ENCODE results near the gene TMEM18. TPM values are rescaled to one million over a fixed set of nuclear protein-coding genes. Genes with fewer than 3 reads are reported as not detected.

The TMEM18 gene
- total and polyA plus RNA-seq, 2 experiments from 2014 or later = 9.9 to 37.7 TPM

GRCh38 chr2:656676-657075, 20.5 kb downstream of the TMEM18 start:
- DNase-seq = no peak
- no peak overlapping the region for H3K9ac ChIP-seq
- H2AFZ ChIP-seq = no peak overlapping the region
- no peaks in the 10 kb centered on the region for H3K9me2 ChIP-seq (ENCODE audit: insufficient read depth)
- no peaks in the 10 kb centered on the region for H4K20me1 ChIP-seq (ENCODE audit: insufficient read depth)
- H3K4me3 ChIP-seq = no peak overlapping the region
- no peaks in the 10 kb centered on the region for H3F3A ChIP-seq (ENCODE audit: insufficient read depth)
- H3K4me1 ChIP-seq (ENCODE audit: insufficient read depth) = no peaks in the 10 kb centered on the region
- 73 to 79% methylated on average over 5 of the region's 5 CpGs for WGBS, 2 experiments (ENCODE audit: low coverage in 1 of 2, low lambda C conversion rate in 2 of 2, missing lambda C conversion rate in 2 of 2)
- no peak overlapping the region for H3K27ac ChIP-seq
- no peak for TF ChIP-seq EZH2phosphoT487 (IDR thresholded peaks at IDR 0.05; ENCODE audit: insufficient read depth, low read depth)
- no peak for TF ChIP-seq EZH2 (IDR thresholded peaks at IDR 0.05; ENCODE audit: insufficient read depth, poor library complexity, severe bottlenecking)
- H3K4me2 ChIP-seq (ENCODE audit: unreplicated experiment) = no peak overlapping the region
- H3K36me3 ChIP-seq (ENCODE audit: low read depth) = no peaks in the 10 kb centered on the region
- no peaks in the 10 kb centered on the region; the same call in 1 of the 2 replicates for H3K27me3 ChIP-seq (replicated peaks; ENCODE audit: insufficient read depth)
- in situ Hi-C loops (cut with MboI) = no loop called here
- no peaks in the 10 kb centered on the region for H3K79me2 ChIP-seq (ENCODE audit: insufficient read depth)
- H3K9me3 ChIP-seq (ENCODE audit: low read depth) = no peaks in the 10 kb centered on the region

DNA sequence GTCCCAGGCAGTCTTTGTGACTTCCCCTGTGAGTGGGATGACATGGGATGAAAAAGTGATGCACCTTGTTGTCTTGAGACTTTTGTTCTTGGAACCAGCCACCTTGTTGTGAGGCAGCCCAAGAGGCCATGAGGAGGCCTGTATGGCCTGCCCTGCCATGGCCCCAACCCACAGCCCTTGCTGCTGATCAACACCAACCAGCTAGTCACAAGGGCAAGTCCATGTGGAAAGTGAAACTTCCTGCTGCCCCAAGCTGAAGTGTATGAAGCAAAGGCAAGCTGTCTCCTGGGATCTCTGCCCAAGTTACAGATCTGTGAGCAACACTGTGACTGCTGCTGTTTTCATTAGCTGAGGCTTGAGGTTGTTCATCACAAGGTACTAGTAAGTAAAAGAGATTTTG, 21.6 kb downstream of the TMEM18 start:
- DNase-seq = peak; percentile 55
- in situ Hi-C loops (cut with MboI) = no loop called here
- Histone ChIP-seq H3K27me3 (replicated peaks; ENCODE audit: insufficient read depth) (no peaks in the 10 kb centered on the region; the same call in 1 of the 2 replicates), H3K9me3 (ENCODE audit: low read depth) (no peaks in the 10 kb centered on the region), H3K36me3 (ENCODE audit: low read depth) (no peaks in the 10 kb centered on the region), H3K4me2 (ENCODE audit: unreplicated experiment) (no peak overlapping the region), H3K27ac (no peak overlapping the region), H3F3A (ENCODE audit: insufficient read depth) (no peaks in the 10 kb centered on the region), H2AFZ (no peak overlapping the region), H3K4me3 (no peak overlapping the region), H4K20me1 (ENCODE audit: insufficient read depth) (no peaks in the 10 kb centered on the region), H3K4me1 (ENCODE audit: insufficient read depth) (0 out of 2 replicates have a peak, but pooled peaks cover 2% of the 10 kb centered on the region), H3K9me2 (ENCODE audit: insufficient read depth) (no peaks in the 10 kb centered on the region), H3K79me2 (ENCODE audit: insufficient read depth) (no peaks in the 10 kb centered on the region), H3K9ac (no peak overlapping the region)
- TF ChIP-seq EZH2phosphoT487 (IDR thresholded peaks at IDR 0.05; ENCODE audit: insufficient read depth, low read depth) (no peak), EZH2 (IDR thresholded peaks at IDR 0.05; ENCODE audit: insufficient read depth, poor library complexity, severe bottlenecking) (no peak)

DNA sequence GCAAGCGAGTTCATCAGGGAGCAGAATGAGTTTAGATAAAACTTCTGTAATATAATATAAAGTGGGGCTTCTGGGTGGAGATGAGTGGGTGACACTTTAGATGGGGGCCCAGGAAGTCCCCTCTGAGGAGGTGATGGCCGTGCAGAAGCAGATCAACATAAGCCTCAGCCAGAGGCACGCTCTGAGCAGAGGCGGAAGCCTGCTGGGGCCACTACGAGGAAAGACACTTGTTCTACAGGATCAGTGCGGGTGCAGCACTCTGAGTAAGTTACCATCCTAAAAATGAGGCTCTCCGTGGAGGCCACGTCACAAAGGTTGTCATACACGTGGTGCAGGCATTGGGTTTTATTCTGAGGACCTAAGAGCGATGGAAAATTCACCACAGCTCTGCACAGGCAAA, 22.3 kb downstream of the TMEM18 start:
- no peaks in the 10 kb centered on the region for H4K20me1 ChIP-seq (ENCODE audit: insufficient read depth)
- in situ Hi-C loops (cut with MboI) = no loop called here
- no peaks in the 10 kb centered on the region for H3F3A ChIP-seq (ENCODE audit: insufficient read depth)
- H3K27ac ChIP-seq = no peak overlapping the region
- no peak for TF ChIP-seq EZH2 (IDR thresholded peaks at IDR 0.05; ENCODE audit: insufficient read depth, poor library complexity, severe bottlenecking)
- no peak overlapping the region for H3K4me3 ChIP-seq
- no peak overlapping the region for H3K9ac ChIP-seq
- H3K27me3 ChIP-seq (replicated peaks; ENCODE audit: insufficient read depth) = no peaks in the 10 kb centered on the region; the same call in 1 of the 2 replicates
- H3K36me3 ChIP-seq (ENCODE audit: low read depth) = no peaks in the 10 kb centered on the region
- no peak for DNase-seq
- H3K4me2 ChIP-seq (ENCODE audit: unreplicated experiment) = no peak overlapping the region
- 55 to 62% methylated on average over 10 of the region's 10 CpGs for WGBS, 2 experiments (ENCODE audit: low coverage in 1 of 2, low lambda C conversion rate in 2 of 2, missing lambda C conversion rate in 2 of 2)
- 0 out of 2 replicates have a peak, but pooled peaks cover 4% of the 10 kb centered on the region for H3K4me1 ChIP-seq (ENCODE audit: insufficient read depth)
- no peaks in the 10 kb centered on the region for H3K79me2 ChIP-seq (ENCODE audit: insufficient read depth)
- H2AFZ ChIP-seq = no peak overlapping the region
- H3K9me3 ChIP-seq (ENCODE audit: low read depth) = no peaks in the 10 kb centered on the region
- no peaks in the 10 kb centered on the region for H3K9me2 ChIP-seq (ENCODE audit: insufficient read depth)

DNA sequence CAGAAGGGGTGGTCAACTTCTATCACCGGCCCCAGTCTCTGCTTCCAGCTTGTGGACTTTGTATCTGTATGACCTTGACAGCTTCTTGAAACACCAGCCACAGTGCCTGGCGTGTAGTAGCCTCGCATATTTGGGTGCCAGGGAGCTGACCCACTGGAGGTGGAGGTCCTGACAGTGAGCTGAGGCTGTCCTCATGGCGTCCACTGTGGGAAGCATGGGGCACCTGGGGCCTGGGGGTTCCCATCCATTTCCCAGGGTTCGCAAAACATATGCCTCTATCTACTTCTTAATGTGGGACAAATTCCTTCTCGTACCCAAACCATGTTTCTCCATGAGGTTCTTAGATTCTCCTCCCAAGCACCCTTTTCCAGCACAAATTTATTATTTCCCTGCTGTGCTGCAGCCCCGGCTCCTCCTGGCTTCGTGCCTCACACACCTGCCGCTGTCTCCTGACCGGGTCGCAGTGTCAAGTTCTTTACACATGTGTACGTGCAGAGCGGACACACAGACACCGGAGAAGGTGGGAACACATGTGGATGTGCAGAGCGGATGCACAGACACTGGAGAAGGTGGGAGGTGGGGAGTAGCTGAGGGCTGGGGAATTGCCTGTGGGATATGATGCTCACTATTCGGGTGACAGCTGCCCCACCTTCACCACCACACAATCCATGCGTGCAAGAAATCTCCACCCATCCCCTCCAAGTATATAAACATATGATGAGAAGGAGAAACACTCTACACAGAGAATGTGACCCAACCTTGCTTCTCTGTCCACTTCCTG, 23.4 kb downstream of the TMEM18 start:
- H3K9ac ChIP-seq = no peak overlapping the region
- WGBS, 2 experiments (ENCODE audit: low coverage in 1 of 2, low lambda C conversion rate in 2 of 2, missing lambda C conversion rate in 2 of 2) = 66 to 74% methylated on average over 17 of the region's 17 CpGs
- no peaks in the 10 kb centered on the region; the same call in 1 of the 2 replicates for H3K27me3 ChIP-seq (replicated peaks; ENCODE audit: insufficient read depth)
- no peak overlapping the region for H3K4me2 ChIP-seq (ENCODE audit: unreplicated experiment)
- H3F3A ChIP-seq (ENCODE audit: insufficient read depth) = no peaks in the 10 kb centered on the region
- H4K20me1 ChIP-seq (ENCODE audit: insufficient read depth) = no peaks in the 10 kb centered on the region
- no peaks in the 10 kb centered on the region for H3K79me2 ChIP-seq (ENCODE audit: insufficient read depth)
- H3K9me2 ChIP-seq (ENCODE audit: insufficient read depth) = no peaks in the 10 kb centered on the region
- in situ Hi-C loops (cut with MboI) = no loop called here
- TF ChIP-seq EZH2phosphoT487 (IDR thresholded peaks at IDR 0.05; ENCODE audit: insufficient read depth, low read depth) (no peak), EZH2 (IDR thresholded peaks at IDR 0.05; ENCODE audit: insufficient read depth, poor library complexity, severe bottlenecking) (no peak)
- H3K36me3 ChIP-seq (ENCODE audit: low read depth) = no peaks in the 10 kb centered on the region
- H3K4me1 ChIP-seq (ENCODE audit: insufficient read depth) = 0 out of 2 replicates have a peak, but pooled peaks cover 4% of the 10 kb centered on the region
- no peaks in the 10 kb centered on the region for H3K9me3 ChIP-seq (ENCODE audit: low read depth)
- no peak overlapping the region for H2AFZ ChIP-seq
- H3K27ac ChIP-seq = no peak overlapping the region
- H3K4me3 ChIP-seq = no peak overlapping the region
- no peak for DNase-seq
